HFF-Myc (cell line): ENCODE results near the gene PDCD1LG2.
"Not testable (repeated sequence)": the region's sequence is repeated elsewhere in the genome, so short reads cannot be mapped to it uniquely, and the experiment has no call there.

Source experiments
- DNase-seq: peaks from one replicate; pipeline ENCODE4 v3.0.0-alpha.2; 2011; ENCODE audit warnings: low read depth; ENCODE audit errors: extremely low read depth
- H3K4me3 ChIP-seq: replicated peaks from 2 replicates; pipeline ENCODE4 v1.5.1; 2011; ENCODE audit warnings: low read depth, mild to moderate bottlenecking, control low read depth, low read length
- TF ChIP-seq, protein P1 (sequence below): IDR thresholded peaks from 2 replicates; pipeline ENCODE4 v1.5.1; 2012; ENCODE audit warnings: mild to moderate bottlenecking, low read depth, low read length, control low read depth; ENCODE audit errors: missing control alignments

The PDCD1LG2 gene

DNA sequence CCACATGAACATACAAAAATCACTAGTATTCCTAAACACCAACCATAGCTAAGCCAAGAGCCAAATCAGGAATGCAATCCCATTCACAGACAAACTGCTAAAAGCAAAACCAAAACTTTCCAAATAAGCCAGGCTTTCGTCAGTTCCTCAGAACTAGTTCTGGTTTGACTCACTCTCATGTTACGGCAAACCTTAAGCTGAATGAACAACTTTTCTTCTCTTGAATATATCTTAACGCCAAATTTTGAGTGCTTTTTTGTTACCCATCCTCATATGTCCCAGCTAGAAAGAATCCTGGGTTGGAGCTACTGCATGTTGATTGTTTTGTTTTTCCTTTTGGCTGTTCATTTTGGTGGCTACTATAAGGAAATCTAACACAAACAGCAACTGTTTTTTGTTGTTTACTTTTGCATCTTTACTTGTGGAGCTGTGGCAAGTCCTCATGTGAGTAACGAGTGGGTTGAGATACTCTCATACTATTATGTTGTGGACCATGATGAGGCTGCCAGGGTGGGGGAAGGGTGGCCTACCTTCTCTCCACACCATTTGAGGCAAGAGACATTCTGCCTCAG is at the start of gene PDCD1LG2:
TSS of gene PDCD1LG2 (plus strand) at position 172 of the 572 bp plus-strand sequence. CDS start 12,016 bp downstream, outside the sequence.
- peak; percentile 27 for DNase-seq
- H3K4me3 ChIP-seq = peak within 1 kb of the TSS; percentile 40
- TF ChIP-seq, protein P1, sequence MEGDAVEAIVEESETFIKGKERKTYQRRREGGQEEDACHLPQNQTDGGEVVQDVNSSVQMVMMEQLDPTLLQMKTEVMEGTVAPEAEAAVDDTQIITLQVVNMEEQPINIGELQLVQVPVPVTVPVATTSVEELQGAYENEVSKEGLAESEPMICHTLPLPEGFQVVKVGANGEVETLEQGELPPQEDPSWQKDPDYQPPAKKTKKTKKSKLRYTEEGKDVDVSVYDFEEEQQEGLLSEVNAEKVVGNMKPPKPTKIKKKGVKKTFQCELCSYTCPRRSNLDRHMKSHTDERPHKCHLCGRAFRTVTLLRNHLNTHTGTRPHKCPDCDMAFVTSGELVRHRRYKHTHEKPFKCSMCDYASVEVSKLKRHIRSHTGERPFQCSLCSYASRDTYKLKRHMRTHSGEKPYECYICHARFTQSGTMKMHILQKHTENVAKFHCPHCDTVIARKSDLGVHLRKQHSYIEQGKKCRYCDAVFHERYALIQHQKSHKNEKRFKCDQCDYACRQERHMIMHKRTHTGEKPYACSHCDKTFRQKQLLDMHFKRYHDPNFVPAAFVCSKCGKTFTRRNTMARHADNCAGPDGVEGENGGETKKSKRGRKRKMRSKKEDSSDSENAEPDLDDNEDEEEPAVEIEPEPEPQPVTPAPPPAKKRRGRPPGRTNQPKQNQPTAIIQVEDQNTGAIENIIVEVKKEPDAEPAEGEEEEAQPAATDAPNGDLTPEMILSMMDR = no peak

DNA sequence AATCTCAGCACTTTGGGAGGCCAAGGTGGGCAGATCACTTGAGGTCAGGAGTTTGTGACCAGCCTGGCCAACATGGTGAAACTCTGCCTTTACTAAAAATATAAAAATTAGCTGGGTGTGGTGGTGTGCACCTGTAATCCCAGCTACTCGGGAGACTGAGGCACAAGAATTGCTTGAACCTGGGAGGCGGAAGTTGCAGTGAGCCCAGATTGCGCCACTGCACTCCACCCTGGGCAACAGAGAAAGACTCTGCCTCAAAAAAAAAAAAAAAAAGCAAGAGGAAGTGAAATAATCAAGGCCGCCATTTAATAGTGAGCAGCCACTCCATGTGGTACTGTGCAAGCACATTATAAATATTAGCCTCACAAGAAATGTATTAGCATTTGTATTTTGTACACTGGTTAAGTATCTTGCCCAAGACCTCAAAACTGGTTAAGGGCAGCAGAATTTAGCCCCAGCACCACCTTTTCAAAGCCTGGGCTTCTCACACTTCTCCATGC is 45.5 kb upstream of the PDCD1LG2 start:
- DNase-seq, H3K4me3 ChIP-seq: not testable (repeated sequence)

DNA sequence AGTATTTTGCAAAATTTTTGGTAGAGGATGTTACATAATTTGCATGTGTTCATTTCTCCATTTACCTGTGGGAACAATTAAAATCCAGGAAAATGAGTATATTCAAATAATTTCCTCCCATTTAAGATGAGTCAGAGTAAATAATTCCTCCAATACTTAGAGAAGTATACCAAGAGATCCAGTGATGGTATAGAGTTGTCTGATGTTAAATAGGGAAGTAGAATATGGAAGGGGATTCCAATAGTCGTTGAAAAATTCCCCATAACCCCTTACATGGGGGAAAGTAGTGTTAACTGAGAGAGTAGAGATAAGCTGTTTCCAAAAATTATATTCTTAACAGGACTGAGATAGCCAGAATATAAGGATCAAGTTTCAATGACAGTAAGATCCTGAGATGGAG is 44.3 kb upstream of the PDCD1LG2 start:
- H3K4me3 ChIP-seq = no peak overlapping the region
- TF ChIP-seq, protein P1 = no peak
- DNase-seq = no peak

DNA sequence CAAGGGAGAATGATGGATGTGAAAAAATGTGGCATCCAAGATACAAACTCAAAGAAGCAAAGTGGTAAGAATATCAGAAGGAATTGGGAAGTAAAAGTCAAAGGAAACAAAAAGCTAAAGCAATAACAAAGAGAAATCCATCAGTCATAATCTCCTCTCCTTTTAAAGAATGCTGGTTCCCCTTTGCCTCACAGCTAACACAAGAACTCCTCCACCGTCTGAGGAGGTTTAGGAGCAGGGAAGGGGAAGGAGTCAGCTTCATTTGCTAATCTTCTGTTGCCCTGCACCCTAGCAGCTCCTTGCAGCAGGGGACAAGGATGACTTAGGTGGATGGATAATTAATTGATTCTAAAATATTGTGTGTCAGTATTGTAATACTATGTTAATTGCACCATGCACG is 43.6 kb upstream of the PDCD1LG2 start:
- no peak overlapping the region for H3K4me3 ChIP-seq
- no peak for DNase-seq
- TF ChIP-seq, protein P1 = no peak

DNA sequence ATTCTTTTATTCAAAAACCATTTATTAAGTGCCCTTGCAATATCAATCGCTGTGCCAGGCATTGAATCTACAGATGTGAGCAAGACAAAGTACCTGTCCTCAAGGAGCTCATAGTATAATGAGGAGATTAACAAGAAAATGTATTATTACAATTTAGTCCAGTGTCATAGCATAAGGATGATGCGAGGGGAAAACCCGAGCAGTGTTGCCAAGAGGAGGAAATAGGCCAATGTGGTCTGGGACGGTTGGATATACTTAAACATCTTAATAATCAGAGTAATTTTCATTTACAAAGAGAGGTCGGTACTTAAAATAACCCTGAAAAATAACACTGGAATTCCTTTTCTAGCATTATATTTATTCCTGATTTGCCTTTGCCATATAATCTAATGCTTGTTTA is 41.5 kb upstream of the PDCD1LG2 start:
- no peak for DNase-seq
- H3K4me3 ChIP-seq = no peak overlapping the region
- TF ChIP-seq, protein P1 = no peak

DNA sequence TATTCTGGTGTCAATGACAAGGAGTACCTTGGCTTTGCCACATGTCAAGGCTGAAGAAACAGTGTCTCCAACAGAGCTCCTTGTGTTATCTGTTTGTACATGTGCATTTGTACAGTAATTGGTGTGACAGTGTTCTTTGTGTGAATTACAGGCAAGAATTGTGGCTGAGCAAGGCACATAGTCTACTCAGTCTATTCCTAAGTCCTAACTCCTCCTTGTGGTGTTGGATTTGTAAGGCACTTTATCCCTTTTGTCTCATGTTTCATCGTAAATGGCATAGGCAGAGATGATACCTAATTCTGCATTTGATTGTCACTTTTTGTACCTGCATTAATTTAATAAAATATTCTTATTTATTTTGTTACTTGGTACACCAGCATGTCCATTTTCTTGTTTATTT is 40.2 kb upstream of the PDCD1LG2 start:
- no peak overlapping the region for H3K4me3 ChIP-seq
- TF ChIP-seq, protein P1 = no peak
- no peak for DNase-seq

DNA sequence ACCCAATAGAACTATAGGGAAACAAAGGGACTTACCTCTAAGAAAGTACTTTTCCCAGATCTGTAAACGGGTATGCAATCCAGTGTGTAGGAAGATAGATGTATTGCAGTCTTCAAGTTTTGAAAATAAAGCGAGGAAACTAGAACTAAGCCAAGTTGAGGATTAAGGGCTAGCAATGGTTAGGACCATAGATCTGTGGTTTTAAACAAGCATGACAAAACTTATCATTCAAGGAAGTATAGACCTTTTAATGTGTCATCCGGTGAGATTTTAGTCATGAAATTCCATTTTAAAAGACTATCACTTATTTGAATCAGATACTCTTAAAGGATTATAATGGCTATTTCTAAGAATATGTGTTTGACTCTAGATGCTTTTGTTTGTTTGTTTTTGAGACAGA is 39.5 kb upstream of the PDCD1LG2 start:
- no peak for DNase-seq
- TF ChIP-seq, protein P1 = no peak
- no peak overlapping the region for H3K4me3 ChIP-seq

DNA sequence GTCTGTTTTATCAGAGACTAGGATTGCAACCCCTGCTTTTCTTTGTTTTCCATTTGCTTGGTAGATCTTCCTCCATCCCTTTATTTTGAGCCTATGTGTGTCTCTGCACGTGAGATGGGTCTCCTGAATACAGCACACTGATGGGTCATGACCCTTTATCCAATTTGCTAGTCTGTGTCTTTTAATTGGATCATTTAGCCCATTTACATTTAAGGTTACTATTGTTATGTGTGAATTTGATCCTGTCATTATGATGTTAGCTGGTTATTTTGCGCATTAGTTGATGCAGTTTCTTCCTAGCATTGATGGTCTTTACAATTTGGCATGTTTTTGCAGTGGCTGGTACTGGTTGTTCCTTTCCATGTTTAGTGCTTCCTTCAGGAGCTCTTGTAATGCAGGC is 34.7 kb upstream of the PDCD1LG2 start:
- DNase-seq, H3K4me3 ChIP-seq: not testable (repeated sequence)
